Osteocyte (in vitro differentiated cells): ENCODE results near the gene PDE6C. TPM values are rescaled to one million over a fixed set of nuclear protein-coding genes. Genes with fewer than 3 reads are reported as not detected.

ENCODE experiments used
- DNase-seq: peaks from one replicate; pipeline ENCODE4 v3.0.0; 2021; ENCODE audit warnings: mixed read lengths; ENCODE audit not compliant: unreplicated experiment; ENCODE audit errors: extremely low spot score
- H3K27ac Mint-ChIP-seq: one replicate; pipeline ENCODE4 v1.8.0; 2021; ENCODE audit warnings: mild to moderate bottlenecking, mixed read lengths; ENCODE audit not compliant: unreplicated experiment
- H3K27me3 Mint-ChIP-seq: one replicate; pipeline ENCODE4 v1.8.0; 2021; ENCODE audit warnings: mixed read lengths; ENCODE audit not compliant: unreplicated experiment
- H3K36me3 Mint-ChIP-seq: one replicate; pipeline ENCODE4 v1.8.0; 2021; ENCODE audit warnings: mixed read lengths; ENCODE audit not compliant: unreplicated experiment
- H3K4me1 Mint-ChIP-seq: one replicate; pipeline ENCODE4 v1.8.0; 2021; ENCODE audit warnings: mixed read lengths; ENCODE audit not compliant: unreplicated experiment
- H3K4me3 Mint-ChIP-seq: one replicate; pipeline ENCODE4 v1.8.0; 2021; ENCODE audit warnings: mild to moderate bottlenecking, moderate library complexity, mixed read lengths; ENCODE audit not compliant: unreplicated experiment
- H3K9me3 Mint-ChIP-seq: one replicate; pipeline ENCODE4 v1.8.0; 2021; ENCODE audit warnings: mixed read lengths; ENCODE audit not compliant: unreplicated experiment
- CTCF ChIP-seq: fragments of 200-600 bp; sonication (generic); IDR thresholded peaks from 2 replicates; pipeline ENCODE4 v1.5.0; 2021; ENCODE audit warnings: antibody characterized with exemption, mild to moderate bottlenecking, moderate library complexity
- total RNA-seq: library from RNA; stranded (reverse); gene quantifications from 2 replicates; pipeline ENCODE4 v1.2.1, GENCODE V29; 2021

PDE6C gene
- total RNA-seq, 1 donor from 2014 or later = not detected

DNA sequence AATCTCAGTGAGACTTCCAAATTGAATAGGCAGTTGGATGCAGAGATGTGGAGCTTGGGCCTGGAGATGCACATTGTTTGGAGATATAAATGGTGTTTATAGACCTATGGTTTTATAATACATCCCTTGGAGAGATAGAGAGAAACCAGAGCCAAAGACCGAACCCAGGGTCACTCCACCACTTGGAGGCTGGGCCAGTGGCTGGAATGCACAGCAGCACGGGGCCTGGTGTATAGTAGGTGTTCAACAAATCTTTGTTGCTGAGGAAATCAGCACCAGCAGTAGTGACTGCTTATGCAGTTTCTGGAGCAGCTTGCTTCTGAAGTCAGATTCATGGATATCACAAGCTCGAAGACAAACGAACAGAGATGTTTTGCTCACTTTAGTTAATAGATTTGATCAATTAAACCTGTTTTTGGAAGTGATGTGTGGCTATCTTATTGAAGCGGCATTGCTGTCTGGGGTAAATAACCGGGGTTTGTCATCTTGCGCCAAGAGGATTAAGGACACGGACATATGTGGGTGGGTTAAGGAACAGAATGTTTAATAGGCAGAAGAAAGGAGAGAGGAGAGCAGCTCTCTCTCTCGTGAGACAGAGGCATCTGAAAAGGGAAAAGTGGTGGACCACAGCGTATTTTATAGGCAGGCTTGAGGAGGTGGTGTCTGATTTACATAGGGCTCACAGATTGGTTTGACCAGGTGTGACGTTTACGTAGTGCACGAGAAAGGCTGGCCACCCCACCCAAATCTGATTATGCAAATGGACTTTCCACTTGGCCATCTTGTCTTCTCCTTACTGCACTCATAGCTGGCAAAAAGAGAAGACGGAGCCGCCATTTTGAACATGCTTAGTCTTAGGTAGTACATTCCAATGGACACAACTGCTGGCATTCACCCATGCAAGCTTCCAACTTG, 22.4 kb upstream of the PDE6C start:
- H3K36me3 Mint-ChIP-seq = no peaks in the 10 kb centered on the region
- no peaks in the 10 kb centered on the region for H3K4me1 Mint-ChIP-seq
- no peak overlapping the region for H3K27ac Mint-ChIP-seq
- peaks cover 11% of the 10 kb centered on the region for H3K27me3 Mint-ChIP-seq
- H3K9me3 Mint-ChIP-seq = no peaks in the 10 kb centered on the region
- DNase-seq = no peak
- TF ChIP-seq CTCF = no peak
- no peak overlapping the region for H3K4me3 Mint-ChIP-seq

- Mint-ChIP-seq H3K4me3 (no peak overlapping the region), H3K27ac (no peak overlapping the region), H3K27me3 (peaks cover 11% of the 10 kb centered on the region), H3K4me1 (peaks cover 5% of the 10 kb centered on the region), H3K36me3 (no peaks in the 10 kb centered on the region), H3K9me3 (no peaks in the 10 kb centered on the region)
- TF ChIP-seq CTCF = no peak
- no peak for DNase-seq
Measured at GRCh38 chr10:93590638-93591037, 21.7 kb upstream of the PDE6C start.

GRCh38 chr10:93591065-93591808, 21.1 kb upstream of the PDE6C start:
- Mint-ChIP-seq H3K27ac (no peak overlapping the region), H3K36me3 (no peaks in the 10 kb centered on the region), H3K27me3 (peaks cover 11% of the 10 kb centered on the region), H3K9me3 (no peaks in the 10 kb centered on the region), H3K4me1 (peaks cover 11% of the 10 kb centered on the region), H3K4me3 (no peak overlapping the region)
- TF ChIP-seq CTCF = no peak
- no peak for DNase-seq

- DNase-seq = no peak
- H3K36me3 Mint-ChIP-seq = no peaks in the 10 kb centered on the region
- H3K4me3 Mint-ChIP-seq = no peak overlapping the region
- peaks cover 9% of the 10 kb centered on the region for H3K27me3 Mint-ChIP-seq
- H3K27ac Mint-ChIP-seq = no peak overlapping the region
- H3K9me3 Mint-ChIP-seq = no peaks in the 10 kb centered on the region
- peaks cover 12% of the 10 kb centered on the region for H3K4me1 Mint-ChIP-seq
- TF ChIP-seq CTCF = no peak
Measured at GRCh38 chr10:93593254-93593653, 19.1 kb upstream of the PDE6C start.

GRCh38 chr10:93593749-93594148, 18.6 kb upstream of the PDE6C start:
- Mint-ChIP-seq H3K27me3 (peaks cover 6% of the 10 kb centered on the region), H3K4me3 (no peak overlapping the region), H3K4me1 (peaks cover 12% of the 10 kb centered on the region), H3K9me3 (no peaks in the 10 kb centered on the region), H3K27ac (no peak overlapping the region), H3K36me3 (no peaks in the 10 kb centered on the region)
- no peak for DNase-seq
- TF ChIP-seq CTCF = no peak
